Sigmoid colon (tissue), 7 donors: ENCODE measurements around the gene PPT2. TPM values are rescaled to one million over a fixed set of nuclear protein-coding genes. Genes with fewer than 3 reads are reported as not detected.

Experiments used
- DNase-seq: peaks from one replicate; pipeline ENCODE4 v3.0.0-alpha.2; 2019
- H3K27ac ChIP-seq, 4 donors: fragments of 200-600 bp; sonication (generic); one replicate each; pipeline ENCODE4 v1.5.1; 2016 to 2019; ENCODE audit warnings: mild to moderate bottlenecking in 1 of 4
- H3K27me3 ChIP-seq, 3 donors: fragments of 200-600 bp; sonication (generic); one replicate each; pipeline ENCODE4 v1.5.1; 2019; ENCODE audit warnings: mild to moderate bottlenecking in 1 of 3
- H3K36me3 ChIP-seq, 4 donors: fragments of 200-600 bp; sonication (generic); one replicate each; pipeline ENCODE4 v1.5.1; 2016 to 2019
- H3K4me1 ChIP-seq, 4 donors: fragments of 200-600 bp; sonication (generic); one replicate each; pipeline ENCODE4 v1.5.1; 2017 to 2019
- H3K4me3 ChIP-seq, 4 donors: fragments of 200-600 bp; sonication (generic); one replicate each; pipeline ENCODE4 v1.5.1; 2017 to 2019; ENCODE audit warnings: mild to moderate bottlenecking in 2 of 4, moderate library complexity in 1 of 4
- H3K9me3 ChIP-seq, 4 donors: fragments of 200-600 bp in 3 of 4; sonication (generic) in 3 of 4; one replicate each; pipeline versions ENCODE4 v1.5.1 to v1.6.1; 2013 to 2019
- CTCF ChIP-seq, 4 experiments: fragments of 450-650 bp in 3 of 4; fragments of 200-600 bp in 1 of 4; IDR thresholded peaks; one replicate each; pipeline ENCODE4 v1.5.1; 2016 to 2019; ENCODE audit warnings: antibody characterized with exemption in 4 of 4, mild to moderate bottlenecking in 3 of 4, moderate library complexity in 2 of 4
- EP300 ChIP-seq, 4 donors: sonication (generic); formaldehyde crosslinking; IDR thresholded peaks; one replicate each; pipeline ENCODE4 v1.6.1; 2017; ENCODE audit warnings: antibody characterized with exemption in 4 of 4
- POLR2A ChIP-seq, 2 donors: fragments of 450-650 bp; IDR thresholded peaks; one replicate each; pipeline ENCODE4 v1.6.1; 2016; ENCODE audit warnings: antibody characterized with exemption in 2 of 2, mild to moderate bottlenecking in 2 of 2, moderate library complexity in 2 of 2
- POLR2AphosphoS5 ChIP-seq, 4 donors: sonication (generic); formaldehyde crosslinking; IDR thresholded peaks; one replicate each; pipeline ENCODE4 v1.6.1; 2017; ENCODE audit warnings: antibody characterized with exemption in 4 of 4
- WGBS, 2 donors: extraction: QIAGEN DNeasy Blood & Tissue Kit; methylation state at CpG; one replicate each; pipeline ENCODE4 v1.1.7; 2013; 5-methylcytosine and 5-hydroxymethylcytosine counted together
- intact Hi-C: fragments of 100-400 bp; cut with DNase I; formaldehyde crosslinking; loops from one replicate; pipeline ENCODE4 v1.15.1; 2023
- polyA plus RNA-seq, 3 donors: library from polyadenylated mRNA; stranded (reverse); fragments of 200-250 nt; gene quantifications; one replicate each; pipeline ENCODE4 v1.2.3, GENCODE V29; 2013
- total RNA-seq, 4 donors: library from RNA; depleted of rRNA; stranded (reverse); fragments of >200 nt; gene quantifications; one replicate each; pipeline ENCODE4 v1.1.0, GENCODE V29; 2016
- donor health status: healthy with polysubstance abuse.
- donor health status: Bipolar disorder and iron deficiency.
- donor health status: healthy.

The PPT2 gene
- total and polyA plus RNA-seq, 7 donors = 3.0 to 126 (median 15.5) TPM

GRCh38 chr6:32149092-32149755 is 4.7 kb upstream of the PPT2 start:
- DNase-seq = no peak
- H3K36me3 ChIP-seq = peaks cover 0 to 18% (median 0%) of the 10 kb centered on the region in 4 donors
- TF ChIP-seq EP300 (IDR thresholded peaks at IDR 0.05) (no peak), POLR2AphosphoS5 (IDR thresholded peaks at IDR 0.05) (no peak), CTCF (IDR thresholded peaks at IDR 0.05) (no peak), POLR2A (IDR thresholded peaks at IDR 0.05) (no peak)
- peak overlapping the region in 3 of 4 donors; percentile 7 to 13 (median 11) for H3K4me3 ChIP-seq
- intact Hi-C loops = no loop called here
- H3K27ac ChIP-seq = peak overlapping the region in 2 of 4 donors; percentile 7 to 93
- H3K27me3 ChIP-seq = no peaks in the 10 kb centered on the region
- 54 to 80% methylated on average over 47 of the region's 47 CpGs for WGBS, 2 donors
- peaks cover 0 to 39% (median 35%) of the 10 kb centered on the region in 4 donors for H3K4me1 ChIP-seq
- no peaks in the 10 kb centered on the region for H3K9me3 ChIP-seq

GRCh38 chr6:32149932-32150870 is 3.7 kb upstream of the PPT2 start:
- H3K4me3 ChIP-seq = peak overlapping the region; percentile 61 to 80 (median 78)
- DNase-seq = no peak
- intact Hi-C loops = loop anchor here (5.0 to 10.0 kb wide), 2 partner anchors 47 to 105 kb away; no protein-coding TSS in a partner anchor
- H3K4me1 ChIP-seq = peaks cover 0 to 47% (median 40%) of the 10 kb centered on the region in 4 donors
- 51 to 78% methylated on average over 55 of the region's 55 CpGs for WGBS, 2 donors
- H3K27me3 ChIP-seq = no peaks in the 10 kb centered on the region
- H3K9me3 ChIP-seq = no peaks in the 10 kb centered on the region
- TF ChIP-seq POLR2AphosphoS5 (IDR thresholded peaks at IDR 0.05) = no peak
- no peak for TF ChIP-seq EP300 (IDR thresholded peaks at IDR 0.05)
- no peak for TF ChIP-seq CTCF (IDR thresholded peaks at IDR 0.05)
- TF ChIP-seq POLR2A (IDR thresholded peaks at IDR 0.05) = no peak
- peak overlapping the region in 3 of 4 donors; percentile 92 to 93 (median 93) for H3K27ac ChIP-seq
- H3K36me3 ChIP-seq = peaks cover 0 to 18% (median 0%) of the 10 kb centered on the region in 4 donors

GRCh38 chr6:32151181-32151862 is 2.6 kb upstream of the PPT2 start:
- WGBS, 2 donors = 54 to 69% methylated on average over 8 of the region's 8 CpGs
- intact Hi-C loops = loop anchor here (5.0 to 10.0 kb wide), 2 partner anchors 46 to 107 kb away; no protein-coding TSS in a partner anchor
- DNase-seq = no peak
- TF ChIP-seq CTCF (IDR thresholded peaks at IDR 0.05) = no peak
- TF ChIP-seq EP300 (IDR thresholded peaks at IDR 0.05) = no peak
- TF ChIP-seq POLR2AphosphoS5 (IDR thresholded peaks at IDR 0.05) = peak in 1 of 4 donors; percentile 51
- TF ChIP-seq POLR2A (IDR thresholded peaks at IDR 0.05) = no peak
- peaks cover 0 to 26% (median 0%) of the 10 kb centered on the region in 4 donors for H3K36me3 ChIP-seq
- peak overlapping the region; percentile 61 to 80 (median 78) for H3K4me3 ChIP-seq
- peak overlapping the region; percentile 88 to 93 (median 92) for H3K27ac ChIP-seq
- H3K27me3 ChIP-seq = no peaks in the 10 kb centered on the region
- no peaks in the 10 kb centered on the region for H3K9me3 ChIP-seq
- H3K4me1 ChIP-seq = peaks cover 0 to 58% (median 49%) of the 10 kb centered on the region in 4 donors
